GM21390 (cell line): ENCODE results near the gene CDIPT.

Experiments
- ATAC-seq: cut with Tn5 transposase; IDR thresholded peaks from one replicate; pipeline ENCODE4 v1.9.1; 2021; ENCODE audit not compliant: unreplicated experiment

Gene CDIPT

DNA sequence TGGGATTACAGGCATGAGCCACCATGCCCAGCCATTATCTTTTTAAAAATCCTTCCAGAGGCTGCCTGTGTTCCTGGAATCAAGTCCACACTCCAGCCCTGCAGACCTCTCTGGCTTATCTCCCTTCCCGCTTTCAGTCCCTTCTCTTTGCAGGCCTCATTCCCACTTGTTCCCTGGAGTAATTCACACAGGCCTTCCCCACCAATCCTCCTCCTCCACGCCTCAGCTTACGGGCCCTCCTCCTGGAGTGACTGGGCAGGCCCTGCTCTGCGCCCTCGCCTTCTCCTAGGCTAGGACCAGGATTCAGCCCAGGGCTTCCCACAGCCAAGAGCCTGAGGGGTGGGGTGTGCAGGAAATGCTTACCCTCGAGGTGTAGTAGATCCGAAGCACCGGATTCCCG, 2.8 kb downstream of the CDIPT start:
- ATAC-seq, result no peak

- no peak for ATAC-seq
Measured at GRCh38 chr16:29858974-29859373, 4.1 kb downstream of the CDIPT start.

DNA sequence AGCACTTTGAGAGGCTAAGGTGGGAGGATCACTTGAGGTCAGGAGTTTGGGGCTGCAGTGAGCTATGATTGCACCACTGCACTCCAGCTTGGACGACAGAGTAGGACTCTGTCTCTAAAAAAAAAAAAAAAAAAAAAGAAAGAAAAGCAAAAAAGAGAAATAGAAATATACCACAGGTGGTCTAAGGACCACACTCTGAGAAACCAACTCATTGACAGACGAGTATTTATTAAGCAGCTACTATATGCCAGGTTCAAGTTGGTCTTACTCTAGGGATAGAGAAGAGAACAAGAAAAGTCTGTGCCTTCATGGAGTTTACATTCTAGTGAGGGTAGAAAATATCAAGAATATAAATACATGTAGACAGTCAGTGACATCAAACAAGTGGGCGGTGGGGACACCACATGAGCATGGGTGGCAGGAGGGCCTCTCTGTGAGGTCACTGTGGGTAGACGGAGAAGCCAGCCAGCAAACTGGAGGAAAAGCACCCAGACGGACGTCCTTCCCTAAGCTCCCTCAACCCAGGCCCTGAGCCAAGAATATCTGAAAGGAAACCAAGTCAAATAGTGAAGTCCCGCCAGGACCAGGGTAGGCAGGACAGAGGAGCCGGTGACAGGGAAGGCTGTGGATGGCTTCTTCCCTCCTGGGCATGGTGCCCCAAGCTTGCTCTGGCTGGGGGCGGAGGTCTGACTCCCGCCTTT, 4.7 kb downstream of the CDIPT start:
- ATAC-seq, result no peak

- ATAC-seq, result no peak
Measured at GRCh38 chr16:29857133-29857760, 5.8 kb downstream of the CDIPT start.

GRCh38 chr16:29854520-29855100, 8.4 kb downstream of the CDIPT start:
- no peak for ATAC-seq

DNA sequence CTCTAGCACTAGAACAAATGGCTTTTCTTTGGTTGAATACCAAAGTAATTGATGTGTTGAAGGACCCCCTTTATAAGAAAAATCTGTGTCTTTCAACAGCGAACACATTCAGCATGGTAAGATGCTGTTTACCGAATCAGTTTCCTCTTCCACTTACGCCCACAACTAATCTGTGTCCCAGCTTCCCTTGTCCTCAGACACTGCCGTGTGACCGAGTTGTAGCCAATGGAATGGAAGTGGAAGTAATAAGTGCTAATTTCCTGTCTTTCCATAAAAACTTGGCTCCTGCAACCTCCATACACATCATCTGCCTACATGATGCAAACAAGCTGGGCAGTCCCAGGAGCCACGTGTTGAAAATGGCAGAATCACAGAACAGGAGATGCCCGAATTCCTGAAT, 10.4 kb downstream of the CDIPT start:
- no peak for ATAC-seq

- no peak for ATAC-seq
Measured at GRCh38 chr16:29850998-29851397, 12.0 kb downstream of the CDIPT start.

- no peak for ATAC-seq
Measured at GRCh38 chr16:29849505-29849904, 13.5 kb downstream of the CDIPT start.

DNA sequence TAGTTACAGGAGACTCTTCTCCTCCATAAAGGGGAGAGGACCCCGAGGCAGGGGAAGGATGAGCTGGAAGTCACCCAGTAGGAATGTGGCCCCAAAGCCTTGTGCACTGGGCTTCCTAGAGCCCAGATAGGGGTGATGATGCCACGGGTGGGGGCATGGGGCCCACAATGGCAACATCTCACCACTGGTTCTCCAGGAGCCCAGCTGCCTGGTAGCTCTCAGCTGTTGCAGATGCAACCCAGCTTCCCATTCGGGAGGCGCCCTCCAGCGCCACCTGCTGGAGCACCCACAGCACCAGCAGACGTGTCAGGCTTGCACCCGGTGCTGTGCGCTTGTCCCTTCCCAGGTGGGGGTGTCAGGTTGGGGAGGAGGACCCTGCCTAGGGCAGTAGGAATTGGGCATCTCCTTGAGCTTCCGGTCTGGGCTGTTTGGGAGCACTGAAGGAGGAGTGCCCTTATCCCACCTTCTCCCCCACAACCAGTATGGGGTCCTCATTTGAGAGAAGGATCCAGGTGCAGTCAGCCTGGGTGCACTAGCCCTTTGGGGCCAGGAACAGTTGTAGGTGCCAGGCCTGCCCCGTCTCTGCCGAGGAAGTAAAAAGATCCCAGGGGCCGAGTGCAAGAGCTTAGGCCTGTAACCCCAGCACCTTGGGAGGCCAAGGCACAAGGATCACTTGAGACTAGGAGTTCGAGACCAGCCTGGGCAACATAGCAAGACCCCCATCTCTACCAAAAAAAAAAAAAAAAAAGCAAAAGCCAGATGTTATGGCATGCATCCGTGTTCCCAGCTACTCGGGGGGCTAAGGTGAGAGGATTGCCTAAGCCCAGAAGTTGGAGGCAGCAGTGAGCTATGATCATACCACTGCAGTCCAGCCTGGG, 14.4 kb downstream of the CDIPT start:
- no peak for ATAC-seq

DNA sequence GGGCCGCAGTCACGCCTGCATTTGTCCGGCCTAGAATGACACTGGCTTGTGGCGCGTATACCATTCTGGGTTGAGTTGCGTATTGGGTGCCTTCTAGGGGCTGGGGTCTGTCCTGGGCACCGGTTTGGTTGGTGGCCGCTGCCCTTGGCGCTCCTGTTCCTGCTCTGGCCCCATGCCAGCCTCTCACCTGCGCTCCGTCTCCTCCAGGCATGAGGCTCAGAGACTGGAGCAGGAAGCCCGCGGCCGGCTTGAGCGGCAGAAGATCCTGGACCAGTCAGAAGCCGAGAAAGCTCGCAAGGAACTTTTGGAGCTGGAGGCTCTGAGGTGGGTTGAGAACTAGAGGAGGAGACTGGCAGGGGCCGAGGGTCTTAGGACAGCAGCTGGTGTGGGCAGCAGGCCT, 17.4 kb downstream of the CDIPT start:
- ATAC-seq, result no peak

DNA sequence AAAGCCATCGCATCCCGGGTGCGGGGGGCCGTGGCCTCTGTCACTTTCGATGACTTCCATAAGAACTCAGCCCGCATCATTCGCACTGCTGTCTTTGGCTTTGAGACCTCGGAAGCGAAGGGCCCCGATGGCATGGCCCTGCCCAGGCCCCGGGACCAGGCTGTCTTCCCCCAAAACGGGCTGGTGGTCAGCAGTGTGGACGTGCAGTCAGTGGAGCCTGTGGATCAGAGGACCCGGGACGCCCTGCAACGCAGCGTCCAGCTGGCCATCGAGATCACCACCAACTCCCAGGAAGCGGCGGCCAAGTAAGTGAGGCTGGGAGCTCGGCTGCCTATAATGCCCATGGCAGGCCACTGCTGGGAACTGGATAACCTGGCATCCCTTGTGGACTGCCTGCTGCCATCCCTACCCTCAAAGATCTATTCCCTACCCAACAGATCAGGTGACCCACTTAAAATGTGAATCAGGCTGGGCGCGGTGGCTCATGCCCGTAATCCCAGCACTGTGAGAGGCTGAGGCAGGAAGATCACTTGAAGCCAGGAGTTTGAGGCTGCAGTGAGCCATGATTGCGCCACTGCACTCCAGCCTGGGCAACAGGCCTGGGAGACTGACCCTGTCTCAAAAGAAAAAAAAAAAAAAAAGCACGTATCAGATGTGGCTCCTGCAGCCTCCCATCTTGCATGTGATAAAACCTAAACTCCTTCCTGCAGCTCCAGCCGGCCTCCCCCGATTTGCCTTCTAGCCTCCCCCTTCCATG, 18.3 kb downstream of the CDIPT start:
- no peak for ATAC-seq

- no peak for ATAC-seq
Measured at GRCh38 chr16:29843931-29844330, 19.1 kb downstream of the CDIPT start.

- ATAC-seq, result no peak
Measured at GRCh38 chr16:29842732-29843346, 20.2 kb downstream of the CDIPT start.

- no peak for ATAC-seq
Measured at GRCh38 chr16:29841631-29842030, 21.4 kb downstream of the CDIPT start.

DNA sequence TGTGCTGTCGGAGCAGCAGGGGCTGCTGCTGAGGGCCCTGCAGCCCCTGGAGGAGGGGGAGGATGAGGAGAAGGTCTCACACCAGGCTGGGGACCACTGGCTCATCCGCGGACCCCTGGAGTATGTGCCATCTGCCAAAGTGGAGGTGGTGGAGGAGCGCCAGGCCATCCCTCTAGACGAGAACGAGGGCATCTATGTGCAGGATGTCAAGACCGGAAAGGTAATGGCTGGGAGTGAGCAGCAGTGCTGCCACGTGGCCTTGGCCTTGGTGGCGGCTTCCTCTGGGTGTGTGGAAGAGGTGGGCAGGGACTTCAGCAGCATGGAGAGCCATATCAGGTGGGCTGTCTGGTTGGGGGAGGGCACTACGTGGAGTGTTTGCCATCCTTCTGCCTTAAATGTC, 22.8 kb downstream of the CDIPT start:
- ATAC-seq, result no peak

DNA sequence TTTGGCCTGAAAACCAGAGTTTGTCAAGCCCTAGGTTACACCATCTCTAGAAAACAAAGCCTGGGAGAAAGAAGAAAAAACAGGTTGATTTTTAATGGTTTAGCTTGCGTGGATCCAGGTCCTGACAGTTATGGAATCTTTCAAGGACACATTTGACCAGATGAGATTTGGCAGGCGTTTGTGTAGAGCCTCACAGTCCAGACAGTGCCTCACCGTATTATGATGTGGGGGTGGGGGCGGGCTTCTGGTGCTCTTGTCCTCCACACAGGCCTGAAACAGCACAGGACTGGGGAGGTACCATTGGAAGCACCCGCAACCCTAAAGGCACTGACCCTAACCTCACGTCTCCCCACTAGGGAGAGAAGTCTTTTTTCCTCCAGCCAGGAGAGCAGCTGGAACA, 23.2 kb downstream of the CDIPT start:
- ATAC-seq, result no peak

DNA sequence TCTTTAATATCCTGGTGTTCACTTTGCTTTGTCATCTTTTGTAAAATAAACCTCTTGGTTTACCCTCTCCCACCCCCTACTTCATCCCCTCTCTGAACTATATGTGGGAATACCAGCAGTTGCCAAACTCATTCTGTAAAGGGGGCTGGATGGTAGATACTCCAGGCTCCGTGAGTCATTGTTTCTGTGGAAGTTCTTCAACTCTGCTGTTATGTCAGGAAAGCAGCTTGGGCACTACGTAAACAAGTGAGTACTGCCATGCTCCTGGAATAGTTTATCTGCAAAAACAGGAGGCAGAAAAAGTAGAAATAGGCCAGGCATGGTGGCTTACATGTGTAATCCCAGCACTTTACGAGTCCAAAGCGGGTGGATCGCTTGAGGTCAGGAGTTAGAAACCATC, 25.2 kb downstream of the CDIPT start:
- ATAC-seq, result no peak

DNA sequence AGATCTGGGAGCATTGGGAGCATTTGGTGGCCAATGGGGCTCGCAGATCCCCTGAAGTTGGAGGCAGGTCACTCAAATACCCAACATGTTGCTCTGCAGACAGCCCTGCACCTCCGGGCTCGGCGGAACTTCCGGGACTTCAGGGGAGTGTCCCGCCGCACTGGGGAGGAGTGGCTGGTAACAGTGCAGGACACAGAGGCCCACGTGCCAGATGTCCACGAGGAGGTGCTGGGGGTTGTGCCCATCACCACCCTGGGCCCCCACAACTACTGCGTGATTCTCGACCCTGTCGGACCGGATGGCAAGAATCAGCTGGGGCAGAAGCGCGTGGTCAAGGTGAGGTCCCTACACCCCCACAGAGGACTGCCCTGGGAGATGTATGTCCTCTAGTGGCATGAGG, 26.4 kb downstream of the CDIPT start:
- ATAC-seq, result no peak

- ATAC-seq, result no peak
Measured at GRCh38 chr16:29835926-29836325, 27.1 kb downstream of the CDIPT start.

- no peak for ATAC-seq
Measured at GRCh38 chr16:29834079-29834478, 28.9 kb downstream of the CDIPT start.
